Lower leg skin (tissue), 4 donors: Measurements from ENCODE around the gene RIC3. TPM values are rescaled to one million over a fixed set of nuclear protein-coding genes. Genes with fewer than 3 reads are reported as not detected.

Experiments
- DNase-seq, 2 donors: peaks; one replicate each; pipeline ENCODE4 v3.0.0-alpha.2; 2019; ENCODE audit warnings: low spot score in 2 of 2
- H3K4me3 ChIP-seq: fragments of 200-600 bp; sonication (generic); 2 replicates; pipeline ENCODE4 v1.5.1; 2017; ENCODE audit warnings: mild to moderate bottlenecking, low read depth; ENCODE audit not compliant: poor library complexity, severe bottlenecking
- POLR2A ChIP-seq, 2 donors: fragments of 450-650 bp; IDR thresholded peaks; one replicate each; pipeline ENCODE4 v1.6.1; 2016 to 2017; ENCODE audit warnings: antibody characterized with exemption in 2 of 2, mild to moderate bottlenecking in 1 of 2, moderate library complexity in 1 of 2
- WGBS, 2 donors: methylation state at CpG; one replicate each; pipeline ENCODE4 v1.1.5; 2018; 5-methylcytosine and 5-hydroxymethylcytosine counted together
- intact Hi-C: fragments of 100-400 bp; cut with DNase I; formaldehyde crosslinking; loops from one replicate; pipeline ENCODE4 v1.15.0; 2023; ENCODE audit warnings: low total_unique reads
- total RNA-seq, 4 donors: library from RNA; depleted of rRNA; stranded (reverse); fragments of >200 nt; gene quantifications; one replicate each; pipeline ENCODE4 v1.1.0, GENCODE V29; 2016
- TF ChIP-seq, protein P1 (sequence below), 3 donors: fragments of 450-650 bp; IDR thresholded peaks; one replicate each; pipeline ENCODE4 v1.5.1; 2016; ENCODE audit warnings: antibody characterized with exemption in 3 of 3, mild to moderate bottlenecking in 3 of 3, moderate library complexity in 2 of 3

RIC3 gene, protein sequence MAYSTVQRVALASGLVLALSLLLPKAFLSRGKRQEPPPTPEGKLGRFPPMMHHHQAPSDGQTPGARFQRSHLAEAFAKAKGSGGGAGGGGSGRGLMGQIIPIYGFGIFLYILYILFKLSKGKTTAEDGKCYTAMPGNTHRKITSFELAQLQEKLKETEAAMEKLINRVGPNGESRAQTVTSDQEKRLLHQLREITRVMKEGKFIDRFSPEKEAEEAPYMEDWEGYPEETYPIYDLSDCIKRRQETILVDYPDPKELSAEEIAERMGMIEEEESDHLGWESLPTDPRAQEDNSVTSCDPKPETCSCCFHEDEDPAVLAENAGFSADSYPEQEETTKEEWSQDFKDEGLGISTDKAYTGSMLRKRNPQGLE
- 10 to 100 TPM; 13.7 to 39.3 (median 18.3) TPM for total RNA-seq

DNA sequence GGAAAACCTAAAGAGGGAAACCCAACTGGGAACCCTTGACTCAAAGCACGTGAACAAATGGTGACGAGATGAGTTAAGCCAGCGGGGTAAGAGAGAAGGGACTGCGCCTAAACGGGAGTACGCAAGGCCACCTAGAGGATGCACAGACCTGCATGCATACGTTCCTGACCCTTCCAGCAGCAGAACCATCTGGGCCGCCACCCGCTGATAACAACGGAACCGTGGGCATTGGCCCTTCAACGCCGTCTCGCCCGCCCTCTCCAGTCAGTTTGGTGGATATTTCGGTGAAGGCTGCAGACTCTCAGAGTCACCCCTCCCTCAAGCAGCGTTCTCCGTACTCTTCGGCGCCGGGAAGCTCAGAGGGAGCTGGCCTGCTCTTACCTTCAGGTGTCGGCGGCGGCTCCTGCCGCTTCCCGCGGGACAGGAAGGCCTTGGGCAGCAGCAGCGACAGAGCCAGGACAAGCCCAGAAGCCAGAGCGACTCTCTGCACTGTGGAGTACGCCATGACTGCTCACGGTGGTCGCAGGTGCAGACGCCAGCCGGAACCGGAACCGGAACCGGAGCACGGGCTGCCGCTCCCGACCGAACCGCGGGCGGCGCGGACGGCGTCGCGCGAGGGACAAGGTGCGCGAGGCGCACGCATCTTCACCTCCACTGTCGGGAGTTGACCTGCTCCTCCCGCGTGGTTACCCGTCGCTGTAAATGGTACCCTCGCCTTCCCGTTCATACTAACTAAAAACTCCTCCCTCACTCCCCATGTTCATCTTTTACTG, at the start of gene RIC3:
TSS of gene RIC3 (minus strand) at position 541 of the 773 bp plus-strand sequence. CDS start at position 505, 36 bp downstream.
- peak within 1 kb of the TSS; percentile 46 for H3K4me3 ChIP-seq
- peak in 1 of 2 donors; percentile 81 for DNase-seq
- WGBS, 2 donors = 2% methylated on average over 33 to 36 of the region's 62 CpGs
- intact Hi-C loops = no loop called here
- TF ChIP-seq, protein P1, sequence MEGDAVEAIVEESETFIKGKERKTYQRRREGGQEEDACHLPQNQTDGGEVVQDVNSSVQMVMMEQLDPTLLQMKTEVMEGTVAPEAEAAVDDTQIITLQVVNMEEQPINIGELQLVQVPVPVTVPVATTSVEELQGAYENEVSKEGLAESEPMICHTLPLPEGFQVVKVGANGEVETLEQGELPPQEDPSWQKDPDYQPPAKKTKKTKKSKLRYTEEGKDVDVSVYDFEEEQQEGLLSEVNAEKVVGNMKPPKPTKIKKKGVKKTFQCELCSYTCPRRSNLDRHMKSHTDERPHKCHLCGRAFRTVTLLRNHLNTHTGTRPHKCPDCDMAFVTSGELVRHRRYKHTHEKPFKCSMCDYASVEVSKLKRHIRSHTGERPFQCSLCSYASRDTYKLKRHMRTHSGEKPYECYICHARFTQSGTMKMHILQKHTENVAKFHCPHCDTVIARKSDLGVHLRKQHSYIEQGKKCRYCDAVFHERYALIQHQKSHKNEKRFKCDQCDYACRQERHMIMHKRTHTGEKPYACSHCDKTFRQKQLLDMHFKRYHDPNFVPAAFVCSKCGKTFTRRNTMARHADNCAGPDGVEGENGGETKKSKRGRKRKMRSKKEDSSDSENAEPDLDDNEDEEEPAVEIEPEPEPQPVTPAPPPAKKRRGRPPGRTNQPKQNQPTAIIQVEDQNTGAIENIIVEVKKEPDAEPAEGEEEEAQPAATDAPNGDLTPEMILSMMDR (IDR thresholded peaks at IDR 0.05) = no peak
- no peak for TF ChIP-seq POLR2A (IDR thresholded peaks at IDR 0.05)

DNA sequence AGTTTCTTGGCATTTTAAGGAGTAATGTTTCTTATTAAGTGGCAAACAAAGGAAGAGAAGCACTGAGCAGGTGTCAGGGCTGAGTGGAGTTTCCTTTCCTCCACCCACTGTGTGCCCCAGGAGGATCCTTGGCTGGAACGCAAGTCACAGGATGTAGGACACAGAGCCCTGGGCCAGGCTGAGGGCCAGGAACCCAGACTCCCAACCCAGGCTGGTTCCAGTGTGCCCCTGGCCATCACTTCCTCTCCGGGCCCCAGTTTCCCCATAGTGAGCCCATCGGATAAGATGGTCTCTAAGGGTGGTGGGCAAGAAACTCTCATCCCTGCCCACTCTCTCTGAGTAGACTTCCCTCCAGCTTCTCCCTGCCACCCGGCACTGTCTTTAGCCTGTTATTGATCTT, 49.6 kb upstream of the RIC3 start:
- intact Hi-C loops = no loop called here
- peak in 1 of 2 donors; percentile 80 for DNase-seq
- WGBS, 2 donors = 71 to 82% methylated on average over 4 of the region's 4 CpGs
- TF ChIP-seq, protein P1 (IDR thresholded peaks at IDR 0.05) = no peak
- TF ChIP-seq POLR2A (IDR thresholded peaks at IDR 0.05) = no peak
- H3K4me3 ChIP-seq = no peak overlapping the region

DNA sequence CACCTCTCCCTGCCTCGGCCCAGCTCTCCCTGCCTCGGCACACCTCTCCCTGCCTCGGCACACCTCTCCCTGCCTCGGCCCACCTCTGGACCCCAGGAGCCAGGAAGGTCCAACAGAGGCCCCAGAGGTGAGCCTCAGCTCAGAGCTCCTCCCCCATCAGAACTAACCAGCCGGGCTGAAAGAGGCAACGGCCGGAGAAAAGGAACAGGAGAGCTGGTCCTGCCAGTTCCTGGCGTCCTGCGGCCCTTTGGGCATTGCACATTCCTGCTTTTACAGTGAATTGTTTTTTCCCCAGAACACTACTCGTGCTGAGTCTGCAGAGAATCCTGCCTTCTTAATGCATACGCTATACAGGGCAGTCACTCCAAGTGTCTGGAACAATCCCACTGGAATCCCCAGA, 49.1 kb upstream of the RIC3 start:
- DNase-seq = no peak
- no peak for TF ChIP-seq POLR2A (IDR thresholded peaks at IDR 0.05)
- TF ChIP-seq, protein P1 (IDR thresholded peaks at IDR 0.05) = no peak
- intact Hi-C loops = no loop called here
- no peak overlapping the region for H3K4me3 ChIP-seq
- WGBS, 2 donors = 68 to 82% methylated on average over 11 of the region's 11 CpGs

DNA sequence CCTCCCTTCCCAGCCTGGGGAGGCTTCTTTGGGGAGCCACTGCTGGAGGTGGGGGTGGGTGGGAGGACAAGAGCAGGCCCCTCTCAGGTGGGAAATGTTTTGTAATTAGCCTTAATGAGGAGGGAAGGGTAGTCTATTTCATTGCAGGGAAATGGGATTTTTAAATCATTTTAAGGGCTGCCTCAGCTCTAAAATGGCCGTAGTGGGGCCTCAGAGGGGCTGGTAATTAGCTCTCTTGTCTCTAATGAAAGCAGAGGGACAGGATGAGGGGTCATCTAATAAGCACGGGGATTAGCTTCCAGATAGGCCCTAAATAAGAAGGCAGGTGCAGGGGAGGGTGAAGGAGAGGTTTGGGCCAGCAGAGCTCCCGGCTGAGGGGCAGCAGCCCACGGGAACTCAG, 48.3 kb upstream of the RIC3 start:
- H3K4me3 ChIP-seq = no peak overlapping the region
- intact Hi-C loops = no loop called here
- no peak for DNase-seq
- TF ChIP-seq, protein P1 (IDR thresholded peaks at IDR 0.05) = no peak
- TF ChIP-seq POLR2A (IDR thresholded peaks at IDR 0.05) = no peak
- 80 to 83% methylated on average over 4 of the region's 4 CpGs for WGBS, 2 donors

DNA sequence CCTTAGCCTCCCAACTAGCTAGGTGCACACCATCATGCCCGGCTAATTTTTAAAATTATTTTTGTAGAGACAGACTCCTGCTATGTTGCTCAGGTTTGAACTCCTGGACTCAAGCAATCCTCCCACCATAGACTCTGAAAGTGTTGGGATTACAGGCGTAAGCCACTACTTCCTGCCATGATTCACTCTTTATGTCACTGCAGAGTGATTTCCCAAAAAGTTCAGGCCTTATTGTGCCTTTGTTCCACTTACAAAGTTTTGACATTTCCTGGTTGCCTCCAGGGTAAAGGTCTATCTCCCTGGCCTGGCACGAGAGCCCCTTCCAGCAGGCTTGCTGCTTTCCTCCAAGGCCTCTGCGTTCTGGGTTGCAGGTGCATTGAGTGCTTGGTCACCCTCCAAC, 44.6 kb upstream of the RIC3 start:
- WGBS, 2 donors = 80 to 85% methylated on average over 4 of the region's 4 CpGs
- H3K4me3 ChIP-seq = no peak overlapping the region
- intact Hi-C loops = no loop called here
- no peak for TF ChIP-seq POLR2A (IDR thresholded peaks at IDR 0.05)
- TF ChIP-seq, protein P1 (IDR thresholded peaks at IDR 0.05) = no peak
- no peak for DNase-seq
